Measurements from ENCODE around the gene TPPP2.
A peak's percentile ranks its signal among the peaks of the same experiment; 100 is the strongest.

Gene TPPP2

DNA sequence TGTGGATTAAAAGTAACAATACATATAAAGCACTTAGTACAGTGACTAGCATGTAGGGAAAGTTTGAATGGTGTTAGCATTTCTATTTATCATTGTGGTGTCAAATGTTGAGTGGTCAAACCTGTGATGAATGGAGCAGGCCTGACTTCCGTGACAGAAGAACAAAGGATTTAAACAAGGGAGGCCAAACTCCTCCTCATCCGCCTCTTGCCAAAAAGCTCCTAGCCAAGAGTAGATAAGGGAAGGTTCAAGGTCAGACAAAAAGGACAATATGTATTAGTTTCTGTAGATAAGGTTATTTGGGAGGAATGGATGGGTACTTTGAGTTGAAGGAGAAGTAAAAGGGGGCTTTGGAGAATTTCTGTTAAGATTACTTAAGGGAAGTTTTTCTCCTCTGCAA, 18.6 kb downstream of the TPPP2 start:
- peaks cover 31 to 46% of the 10 kb centered on the region in 2 donors for H3K27me3 Mint-ChIP-seq
- DNase-seq, result no peak
- ATAC-seq (replicated peaks), result no peak
- no peak overlapping the region for H3K4me3 Mint-ChIP-seq
- H3K4me1 Mint-ChIP-seq (ENCODE audit: low read depth in 2 of 2), result peaks cover 0 to 6% of the 10 kb centered on the region in 2 donors
- H3K27ac Mint-ChIP-seq, result no peak overlapping the region
- H3K9me3 Mint-ChIP-seq, result no peaks in the 10 kb centered on the region
- H3K36me3 Mint-ChIP-seq (ENCODE audit: insufficient read depth), result no peaks in the 10 kb centered on the region

DNA sequence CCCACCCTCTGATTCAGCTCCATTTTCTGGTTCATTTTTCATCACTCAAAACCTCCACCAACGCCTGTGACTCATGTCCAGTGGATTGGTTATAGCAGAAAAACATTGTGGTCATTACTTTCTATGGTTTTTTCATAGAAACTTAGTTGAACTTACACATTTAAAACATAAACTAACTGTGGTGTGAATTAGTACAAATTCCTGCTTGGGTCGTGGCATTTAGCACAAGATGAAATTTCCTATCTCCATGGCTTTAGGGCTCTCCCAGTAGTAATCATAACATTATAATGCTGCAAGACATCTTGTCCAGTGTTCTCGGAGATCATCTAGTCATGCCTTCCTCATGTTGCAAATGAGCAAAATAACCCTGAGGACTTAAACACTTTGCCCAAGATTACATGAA, 19.3 kb downstream of the TPPP2 start:
- no peak for ATAC-seq (replicated peaks)
- DNase-seq, result no peak
- Mint-ChIP-seq H3K4me3 (no peak overlapping the region), H3K27ac (no peak overlapping the region), H3K9me3 (no peaks in the 10 kb centered on the region), H3K4me1 (ENCODE audit: low read depth in 2 of 2) (peaks cover 0 to 4% of the 10 kb centered on the region in 2 donors), H3K36me3 (ENCODE audit: insufficient read depth) (no peaks in the 10 kb centered on the region), H3K27me3 (peaks cover 36 to 45% of the 10 kb centered on the region in 2 donors)

GRCh38 chr14:21050597-21050996, 20.6 kb downstream of the TPPP2 start:
- no peaks in the 10 kb centered on the region for H3K4me1 Mint-ChIP-seq (ENCODE audit: low read depth in 2 of 2)
- H3K27me3 Mint-ChIP-seq, result peaks cover 24 to 45% of the 10 kb centered on the region in 2 donors
- ATAC-seq (replicated peaks) (no peak), DNase-seq (no peak)
- no peak overlapping the region for H3K4me3 Mint-ChIP-seq
- H3K36me3 Mint-ChIP-seq (ENCODE audit: insufficient read depth), result no peaks in the 10 kb centered on the region
- H3K27ac Mint-ChIP-seq, result no peak overlapping the region
- H3K9me3 Mint-ChIP-seq, result no peaks in the 10 kb centered on the region

DNA sequence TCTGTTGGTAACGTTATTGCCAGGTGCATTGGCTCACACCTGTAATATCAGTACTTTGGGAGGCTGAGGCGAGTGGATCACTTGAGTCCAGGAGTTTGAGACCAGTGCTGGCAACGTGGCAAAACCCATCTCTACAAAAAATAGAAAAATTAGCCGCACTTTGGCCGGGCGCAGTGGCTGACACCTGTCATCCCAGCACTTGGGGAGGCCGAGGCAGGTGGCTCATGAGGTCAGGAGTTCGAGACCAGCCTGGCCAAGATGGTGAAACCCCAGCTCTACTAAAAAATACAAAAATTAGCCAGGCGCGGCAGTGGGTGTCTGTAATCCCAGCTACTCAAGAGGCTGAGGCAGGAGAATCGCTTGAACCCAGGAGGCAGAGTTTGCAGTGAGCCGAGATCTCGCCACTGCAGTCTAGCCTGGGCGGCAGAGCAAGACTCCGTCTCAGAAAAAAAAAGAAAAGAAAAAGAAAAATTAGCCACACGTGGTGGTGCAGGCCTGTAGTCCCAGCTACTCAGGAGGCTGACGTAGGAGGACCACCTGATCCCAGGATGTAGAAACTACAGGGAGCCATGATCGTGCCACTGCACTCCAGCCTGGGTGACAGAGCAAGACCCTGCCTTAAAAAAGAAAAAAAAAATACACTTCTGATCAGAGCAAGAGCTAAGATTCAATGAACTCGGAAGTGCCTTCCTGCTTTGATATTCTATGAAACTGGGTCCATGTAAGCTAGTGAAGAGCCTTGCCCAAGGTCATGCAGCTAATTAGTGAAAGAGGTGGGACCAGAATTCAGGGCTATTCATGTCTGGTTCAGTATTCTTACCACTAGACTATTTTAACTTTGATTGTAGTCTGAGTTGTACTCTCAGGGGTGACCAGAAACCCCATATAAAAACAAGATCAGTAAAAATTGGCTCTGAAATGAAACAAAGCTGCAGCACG, 23.4 kb downstream of the TPPP2 start:
- H3K4me3 Mint-ChIP-seq, result no peak overlapping the region
- H3K36me3 Mint-ChIP-seq (ENCODE audit: insufficient read depth), result no peaks in the 10 kb centered on the region
- no peak for DNase-seq
- H3K9me3 Mint-ChIP-seq, result no peaks in the 10 kb centered on the region
- no peak for ATAC-seq (replicated peaks)
- peaks cover 23 to 49% of the 10 kb centered on the region in 2 donors for H3K27me3 Mint-ChIP-seq
- H3K4me1 Mint-ChIP-seq (ENCODE audit: low read depth in 2 of 2), result no peaks in the 10 kb centered on the region
- H3K27ac Mint-ChIP-seq, result peak overlapping the region in 1 of 2 donors; percentile 12

DNA sequence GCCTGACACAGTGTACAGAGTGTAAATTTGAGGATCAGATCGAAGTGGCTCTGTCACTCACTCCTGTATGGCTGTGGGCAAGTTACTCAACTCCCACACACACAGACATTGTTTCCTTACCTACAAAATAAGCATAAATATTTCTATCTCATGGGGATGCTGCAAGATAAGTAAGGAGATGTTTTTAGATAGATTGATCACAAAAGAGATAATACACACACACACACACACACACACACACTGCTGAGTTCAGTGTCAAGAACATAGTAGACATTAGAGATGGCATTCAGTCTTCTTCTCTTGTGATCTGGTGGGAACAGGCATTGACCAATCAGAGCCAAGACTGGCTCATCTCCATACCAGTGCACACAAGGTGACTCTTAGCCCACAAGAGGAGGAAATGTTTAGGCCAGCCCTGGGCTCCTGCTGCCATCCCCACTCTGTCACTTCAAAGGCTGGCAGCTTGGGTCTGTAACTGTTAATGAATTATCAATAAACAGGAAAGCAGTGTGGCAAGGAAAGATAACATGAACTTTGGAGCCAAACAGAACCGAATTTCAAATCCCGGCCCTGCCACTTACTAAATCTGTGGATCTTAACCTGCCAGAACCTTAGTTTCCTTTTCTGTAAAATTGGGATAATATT, 24.2 kb downstream of the TPPP2 start:
- H3K4me1 Mint-ChIP-seq (ENCODE audit: low read depth in 2 of 2), result no peaks in the 10 kb centered on the region
- ATAC-seq (replicated peaks), result no peak
- no peak for DNase-seq
- no peaks in the 10 kb centered on the region for H3K9me3 Mint-ChIP-seq
- H3K4me3 Mint-ChIP-seq, result no peak overlapping the region
- peaks cover 21 to 47% of the 10 kb centered on the region in 2 donors for H3K27me3 Mint-ChIP-seq
- peak overlapping the region in 1 of 2 donors; percentile 12 for H3K27ac Mint-ChIP-seq
- no peaks in the 10 kb centered on the region for H3K36me3 Mint-ChIP-seq (ENCODE audit: insufficient read depth)

GRCh38 chr14:21054768-21055145, 24.7 kb downstream of the TPPP2 start:
- no peaks in the 10 kb centered on the region for H3K9me3 Mint-ChIP-seq
- no peaks in the 10 kb centered on the region for H3K4me1 Mint-ChIP-seq (ENCODE audit: low read depth in 2 of 2)
- no peak for ATAC-seq (replicated peaks)
- H3K27me3 Mint-ChIP-seq, result peaks cover 22 to 47% of the 10 kb centered on the region in 2 donors
- DNase-seq, result no peak
- no peak overlapping the region for H3K4me3 Mint-ChIP-seq
- no peaks in the 10 kb centered on the region for H3K36me3 Mint-ChIP-seq (ENCODE audit: insufficient read depth)
- no peak overlapping the region for H3K27ac Mint-ChIP-seq

GRCh38 chr14:21055432-21056117, 25.6 kb downstream of the TPPP2 start:
- H3K36me3 Mint-ChIP-seq (ENCODE audit: insufficient read depth), result no peaks in the 10 kb centered on the region
- H3K9me3 Mint-ChIP-seq, result no peaks in the 10 kb centered on the region
- ATAC-seq (replicated peaks), result no peak
- H3K4me1 Mint-ChIP-seq (ENCODE audit: low read depth in 2 of 2), result no peaks in the 10 kb centered on the region
- DNase-seq, result no peak
- H3K27me3 Mint-ChIP-seq, result peaks cover 30 to 47% of the 10 kb centered on the region in 2 donors
- H3K27ac Mint-ChIP-seq, result no peak overlapping the region
- no peak overlapping the region for H3K4me3 Mint-ChIP-seq

DNA sequence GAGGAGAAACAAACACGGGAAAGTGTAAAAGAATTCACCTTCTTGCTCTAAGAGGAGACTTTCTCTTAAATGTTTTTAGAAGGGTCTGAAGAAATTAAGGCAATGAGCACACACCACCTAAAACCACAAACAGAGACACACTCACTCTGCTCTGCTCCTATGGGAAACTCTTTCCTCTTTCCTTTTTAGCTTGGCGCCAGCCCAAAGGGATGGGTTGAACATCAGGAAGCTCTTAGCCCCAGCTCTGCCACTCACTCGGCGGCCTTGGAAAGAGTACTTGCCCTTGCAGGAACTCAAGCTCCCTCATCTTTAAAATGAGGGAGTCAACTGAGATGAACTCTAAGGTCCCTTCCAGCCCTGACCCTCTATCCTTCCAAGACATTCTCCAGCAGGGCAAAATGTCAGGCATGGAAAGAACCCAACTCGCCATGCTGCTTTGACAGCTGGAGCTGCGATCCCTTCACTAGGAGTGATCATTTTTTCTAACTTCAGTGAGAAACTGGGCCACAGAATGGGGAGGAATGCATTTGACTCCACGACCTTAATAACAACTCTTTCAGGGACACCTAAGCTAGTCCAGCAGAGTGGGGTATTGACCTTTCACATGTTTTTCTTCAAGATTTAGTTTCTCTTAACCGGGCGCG, 26.6 kb downstream of the TPPP2 start:
- Mint-ChIP-seq H3K9me3 (no peaks in the 10 kb centered on the region), H3K4me1 (ENCODE audit: low read depth in 2 of 2) (no peaks in the 10 kb centered on the region), H3K27me3 (peaks cover 33 to 48% of the 10 kb centered on the region in 2 donors), H3K4me3 (no peak overlapping the region), H3K27ac (no peak overlapping the region), H3K36me3 (ENCODE audit: insufficient read depth) (no peaks in the 10 kb centered on the region)
- DNase-seq (no peak), ATAC-seq (replicated peaks) (no peak)

DNA sequence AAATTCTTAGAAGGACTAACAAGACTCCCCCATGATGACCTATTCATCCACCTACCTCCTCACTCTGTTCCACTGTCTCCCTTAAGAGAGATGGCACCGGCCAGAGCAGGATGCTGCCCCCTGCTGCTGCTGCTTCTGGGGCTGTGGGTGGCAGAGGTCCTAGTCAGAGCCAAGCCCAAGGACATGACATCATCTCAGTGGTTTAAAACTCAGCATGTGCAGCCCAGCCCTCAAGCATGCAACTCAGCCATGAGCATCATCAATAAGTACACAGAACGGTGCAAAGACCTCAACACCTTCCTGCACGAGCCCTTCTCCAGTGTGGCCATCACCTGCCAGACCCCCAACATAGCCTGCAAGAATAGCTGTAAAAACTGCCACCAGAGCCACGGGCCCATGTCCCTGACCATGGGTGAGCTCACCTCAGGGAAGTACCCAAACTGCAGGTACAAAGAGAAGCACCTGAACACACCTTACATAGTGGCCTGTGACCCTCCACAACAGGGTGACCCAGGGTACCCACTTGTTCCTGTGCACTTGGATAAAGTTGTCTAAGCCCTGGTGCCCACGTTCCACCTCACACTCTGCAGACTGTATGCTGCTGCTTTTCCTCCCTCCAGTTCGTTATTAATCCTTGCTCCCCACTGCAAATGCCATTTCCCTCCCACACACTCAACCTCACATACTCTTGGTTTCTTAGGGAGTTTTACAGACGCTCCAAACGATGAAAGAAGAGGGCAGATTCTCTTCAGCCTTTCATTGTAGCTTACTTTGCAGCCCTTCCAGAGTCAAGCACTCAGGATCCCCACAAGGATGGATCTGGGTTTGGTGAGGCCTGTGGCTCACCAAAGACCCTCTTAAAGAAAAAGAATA, 28.0 kb downstream of the TPPP2 start, which contains the start of gene RNASE8:
TSS of gene RNASE8 (plus strand) at position 20 of the 873 bp plus-strand sequence. CDS start at position 91, 71 bp downstream.
- Mint-ChIP-seq H3K36me3 (ENCODE audit: insufficient read depth) (no peaks in the 10 kb centered on the region), H3K4me1 (ENCODE audit: low read depth in 2 of 2) (no peaks in the 10 kb centered on the region), H3K4me3 (no peak within 1 kb of the TSS), H3K9me3 (no peaks in the 10 kb centered on the region), H3K27me3 (peaks cover 36 to 47% of the 10 kb centered on the region in 2 donors), H3K27ac (no peak within 1 kb of the TSS)
- no peak for ATAC-seq (replicated peaks)
- DNase-seq, result no peak

DNA sequence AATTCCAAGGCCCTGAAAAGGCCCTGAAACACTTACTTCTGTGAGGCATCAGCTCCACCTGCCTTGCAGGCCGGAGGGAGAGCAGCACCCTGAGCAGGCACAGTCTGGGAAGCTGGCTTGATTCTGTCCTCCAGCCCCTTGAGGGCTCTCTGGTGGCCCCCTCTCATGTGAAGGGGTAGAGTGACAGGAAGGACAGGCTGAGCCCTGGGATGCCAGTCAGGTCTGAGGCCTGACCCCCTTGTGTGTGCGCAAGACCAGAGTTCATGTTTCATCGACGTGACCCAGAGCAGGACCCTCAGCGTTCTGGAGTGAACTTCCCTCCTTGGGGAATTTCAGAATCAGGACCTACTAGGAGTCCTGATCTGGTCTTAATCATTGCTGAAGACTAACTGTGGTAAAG, 28.9 kb downstream of the TPPP2 start:
- H3K36me3 Mint-ChIP-seq (ENCODE audit: insufficient read depth), result no peaks in the 10 kb centered on the region
- no peak overlapping the region for H3K4me3 Mint-ChIP-seq
- H3K9me3 Mint-ChIP-seq, result no peaks in the 10 kb centered on the region
- no peak for DNase-seq
- H3K27me3 Mint-ChIP-seq, result peaks cover 43 to 54% of the 10 kb centered on the region in 2 donors
- H3K4me1 Mint-ChIP-seq (ENCODE audit: low read depth in 2 of 2), result no peaks in the 10 kb centered on the region
- H3K27ac Mint-ChIP-seq, result no peak overlapping the region
- no peak for ATAC-seq (replicated peaks)

GRCh38 chr14:21059842-21060613, 30.0 kb downstream of the TPPP2 start:
- no peak for ATAC-seq (replicated peaks)
- no peaks in the 10 kb centered on the region for H3K9me3 Mint-ChIP-seq
- H3K27me3 Mint-ChIP-seq, result peaks cover 46 to 57% of the 10 kb centered on the region in 2 donors
- DNase-seq, result no peak
- H3K27ac Mint-ChIP-seq, result no peak overlapping the region
- no peaks in the 10 kb centered on the region for H3K36me3 Mint-ChIP-seq (ENCODE audit: insufficient read depth)
- no peak overlapping the region for H3K4me3 Mint-ChIP-seq
- no peaks in the 10 kb centered on the region for H3K4me1 Mint-ChIP-seq (ENCODE audit: low read depth in 2 of 2)

Data from effector memory CD8-positive, alpha-beta T cell (primary cell).